Psoas muscle (tissue), 8 donors: ENCODE results near the gene DET1. TPM values are rescaled to one million over a fixed set of nuclear protein-coding genes. Genes with fewer than 3 reads are reported as not detected.

ENCODE experiments used
- ATAC-seq, 4 donors: fragments of 200-7000 bp; cut with Tn5 transposase; one replicate each; pipeline ENCODE4 v1.9.1; 2020; ENCODE audit warnings: moderate library complexity in 3 of 4, mild to moderate bottlenecking in 2 of 4
- DNase-seq, 2 donors: peaks; one replicate each; pipeline ENCODE4 v3.0.0-alpha.2; 2020
- H3K27ac ChIP-seq: fragments of 200-600 bp; one replicate; pipeline ENCODE4 v1.8.0; 2022
- H3K27me3 ChIP-seq, 3 donors: fragments of 200-600 bp in 1 of 3; one replicate each; pipeline versions ENCODE4 v1.6.1 to v1.8.0; 2013 to 2022; ENCODE audit warnings: low read length in 2 of 3, mild to moderate bottlenecking in 2 of 3, moderate library complexity in 1 of 3; ENCODE audit not compliant: insufficient read depth in 3 of 3
- H3K36me3 ChIP-seq, 2 donors: fragments of 200-600 bp in 1 of 2; one replicate each; pipeline versions ENCODE4 v1.6.1 to v1.8.0; 2013 to 2022; ENCODE audit warnings: low read depth in 1 of 2, mild to moderate bottlenecking in 1 of 2, moderate library complexity in 1 of 2; ENCODE audit not compliant: insufficient read depth in 1 of 2
- H3K4me1 ChIP-seq: fragments of 200-600 bp; one replicate; pipeline ENCODE4 v1.8.0; 2022
- H3K4me3 ChIP-seq: fragments of 200-600 bp; one replicate; pipeline ENCODE4 v1.8.0; 2022; ENCODE audit warnings: mild to moderate bottlenecking
- H3K9me3 ChIP-seq: fragments of 200-600 bp; one replicate; pipeline ENCODE4 v1.8.0; 2022
- CTCF ChIP-seq: fragments of 200-600 bp; IDR thresholded peaks from one replicate; pipeline ENCODE4 v1.8.0; 2022; ENCODE audit warnings: antibody characterized with exemption
- WGBS, 3 donors: extraction: QIAGEN DNeasy Blood & Tissue Kit; methylation state at CpG; one replicate each; pipeline versions ENCODE4 v1.1.6 to v1.1.7; 2013; 5-methylcytosine and 5-hydroxymethylcytosine counted together
- intact Hi-C, 2 donors: fragments of 100-400 bp; cut with DNase I; formaldehyde crosslinking; loops; one replicate each; pipeline versions ENCODE4 v1.11.0 to v1.14.2; 2022
- polyA plus RNA-seq, 3 donors: library from polyadenylated mRNA; stranded (reverse); fragments of 200-250 nt; gene quantifications; one replicate each; pipeline ENCODE4 v1.2.3, GENCODE V29; 2013
- total RNA-seq, 4 donors: library from RNA; stranded (reverse); fragmentation: NEBNext Ultra II Directional in 2 of 4; extraction: Animal tissue kit (Norgen Biotek cat#: 25700) in 2 of 4; gene quantifications; one replicate each; pipeline versions ENCODE4 v1.2.1 to v1.2.4, GENCODE V29; 2021 to 2023
- donor health status: healthy with polysubstance abuse.
- donor health status: DM: no; HTN: no; CAD: no; lungs with moderate emphysema.
- donor health status: Bipolar disorder and iron deficiency.
- donor health status: healthy.
- donor health status: DM: yes; HTN: yes; CAD: no.
- donor health status: DM: no; HTN: no; CAD: no.
- donor health status: DM: no; HTN: no; CAD: no.
- donor health status: DM: yes; HTN: yes; CAD: no.

Gene DET1
- total and polyA plus RNA-seq, 7 donors: 3.9 to 13.3 (median 7.0) TPM

GRCh38 chr15:88518903-88519302 lies 27.6 kb downstream of the DET1 start:
- no peaks in the 10 kb centered on the region for H3K4me1 ChIP-seq
- no peak overlapping the region for H3K27ac ChIP-seq
- intact Hi-C loops: no loop called here
- peaks cover 0 to 32% of the 10 kb centered on the region in 2 donors for H3K36me3 ChIP-seq
- no peak overlapping the region for H3K4me3 ChIP-seq
- H3K9me3 ChIP-seq: no peaks in the 10 kb centered on the region
- H3K27me3 ChIP-seq: no peaks in the 10 kb centered on the region
- ATAC-seq (no peak), DNase-seq (no peak)
- TF ChIP-seq CTCF: no peak
- WGBS, 3 donors: 81 to 89% (median 87%) methylated on average over 3 of the region's 3 CpGs

- no peaks in the 10 kb centered on the region for H3K27me3 ChIP-seq
- no peaks in the 10 kb centered on the region for H3K4me1 ChIP-seq
- intact Hi-C loops: no loop called here
- DNase-seq (no peak), ATAC-seq (peak in 2 of 4 donors; percentile 40 to 51)
- H3K9me3 ChIP-seq: no peaks in the 10 kb centered on the region
- TF ChIP-seq CTCF: no peak
- H3K27ac ChIP-seq: no peak overlapping the region
- no peak overlapping the region for H3K4me3 ChIP-seq
- 82 to 87% (median 84%) methylated on average over 5 of the region's 5 CpGs for WGBS, 3 donors
- peaks cover 9 to 74% of the 10 kb centered on the region in 2 donors for H3K36me3 ChIP-seq
Measured at GRCh38 chr15:88513195-88513594, 33.3 kb downstream of the DET1 start.

DNA sequence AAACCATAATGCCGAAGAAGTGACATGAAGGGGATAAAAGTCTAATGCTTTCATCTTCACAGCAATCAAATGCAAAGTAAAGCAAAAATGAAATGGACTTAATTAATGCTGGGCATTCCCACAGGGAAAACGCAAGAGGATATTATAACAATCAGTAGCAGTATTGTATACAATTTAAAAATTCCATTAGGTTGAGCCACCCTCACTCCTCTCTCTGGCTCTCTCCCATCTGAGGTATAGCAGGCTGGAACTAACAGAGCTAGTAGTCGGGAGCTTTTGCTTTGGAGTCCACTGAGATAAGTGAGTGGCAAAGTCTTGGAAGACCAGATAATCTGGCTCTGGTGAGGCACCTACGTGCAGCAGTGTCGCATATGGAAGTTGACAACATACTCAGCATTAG lies 33.9 kb downstream of the DET1 start:
- ATAC-seq (no peak), DNase-seq (no peak)
- no peaks in the 10 kb centered on the region for H3K4me1 ChIP-seq
- intact Hi-C loops: no loop called here
- H3K27me3 ChIP-seq: no peaks in the 10 kb centered on the region
- no peaks in the 10 kb centered on the region for H3K9me3 ChIP-seq
- 94 to 96% (median 94%) methylated on average over 5 of the region's 5 CpGs for WGBS, 3 donors
- no peak overlapping the region for H3K4me3 ChIP-seq
- H3K27ac ChIP-seq: no peak overlapping the region
- TF ChIP-seq CTCF: no peak
- peaks cover 15 to 80% of the 10 kb centered on the region in 2 donors for H3K36me3 ChIP-seq

GRCh38 chr15:88512078-88512477 lies 34.4 kb downstream of the DET1 start:
- Histone ChIP-seq H3K27me3 (no peaks in the 10 kb centered on the region), H3K4me1 (no peaks in the 10 kb centered on the region), H3K36me3 (peaks cover 17 to 86% of the 10 kb centered on the region in 2 donors), H3K4me3 (no peak overlapping the region), H3K9me3 (no peaks in the 10 kb centered on the region), H3K27ac (no peak overlapping the region)
- DNase-seq (no peak), ATAC-seq (no peak)
- intact Hi-C loops: no loop called here
- 55 to 72% (median 60%) methylated on average over 3 of the region's 3 CpGs for WGBS, 3 donors
- TF ChIP-seq CTCF: no peak

GRCh38 chr15:88511161-88511560 lies 35.3 kb downstream of the DET1 start:
- no peak overlapping the region for H3K4me3 ChIP-seq
- WGBS, 3 donors: 74 to 98% (median 98%) methylated on average over 2 of the region's 2 CpGs
- H3K4me1 ChIP-seq: no peaks in the 10 kb centered on the region
- H3K9me3 ChIP-seq: no peaks in the 10 kb centered on the region
- no peaks in the 10 kb centered on the region for H3K27me3 ChIP-seq
- H3K36me3 ChIP-seq: peaks cover 17 to 86% of the 10 kb centered on the region in 2 donors
- intact Hi-C loops: loop anchor here in 1 of 2 donors (2.0 kb wide), 1 partner anchor 20 kb away; no protein-coding TSS in a partner anchor
- no peak for TF ChIP-seq CTCF
- ATAC-seq (no peak), DNase-seq (no peak)
- no peak overlapping the region for H3K27ac ChIP-seq
